Diencephalon (tissue), 1 donor: ENCODE data around the gene SEC23B. TPM values are rescaled to one million over a fixed set of nuclear protein-coding genes. Genes with fewer than 3 reads are reported as not detected.

Experiments used
- small RNA-seq: library from RNA; depleted of rRNA; stranded (forward); fragments of <200 nt; gene quantifications from one replicate; pipeline ENCODE3, GENCODE V24; 2014
- total RNA-seq: library from RNA; depleted of rRNA; stranded (reverse); fragments of >200 nt; gene quantifications from one replicate; pipeline ENCODE4 v1.2.3, GENCODE V29; 2014

The SEC23B gene
- 63.2 TPM for total RNA-seq

GRCh38 chr20:18507218-18508191 lies at the start of gene SEC23B:
Gene SEC23B (plus strand): TSS chr20:18507940. CDS start chr20:18510836, 2,896 bp downstream.

GRCh38 chr20:18466894-18467730 lies 40.6 kb upstream of the SEC23B start, which contains the start of the genes DZANK1 and POLR3F:
Gene DZANK1 (minus strand): TSS chr20:18467030. CDS start chr20:18465358, 1,672 bp downstream.
Gene POLR3F (plus strand): TSS chr20:18467390. CDS start chr20:18467507, 117 bp downstream.

GRCh38 chr20:18496740-18497592 lies 10.8 kb upstream of the SEC23B start, which contains the start of gene RBBP9:
Gene RBBP9 (minus strand): TSS chr20:18497225. CDS start chr20:18497167, 58 bp downstream.

GRCh38 chr20:18566892-18567738 lies 59.4 kb downstream of the SEC23B start, which contains the start of gene SMIM26:
Gene SMIM26 (plus strand): TSS chr20:18567432. CDS start chr20:18567479, 47 bp downstream.

GRCh38 chr20:18587665-18588573 lies 80.2 kb downstream of the SEC23B start, which contains the start of gene DTD1:
Gene DTD1 (plus strand): TSS chr20:18588054. CDS start chr20:18588073, 19 bp downstream.

Small RNAs within 50 kb of the gene (small RNA-seq; reads per million reads assigned to genes)
- gene MIR3192 (not detected), gene RN7SL638P (not detected), gene RNU6ATAC34P (not detected)

Other genes starting within 250 kb of the SEC23B start
- 17.5 TPM for gene ZNF133, start 219.4 kb upstream of the SEC23B start, total RNA-seq
- 6.0 TPM for gene DZANK1, start 40.9 kb upstream of the SEC23B start, total RNA-seq
- 31.8 TPM for gene POLR3F, start 40.5 kb upstream of the SEC23B start, total RNA-seq
- 27.2 TPM for gene RBBP9, start 10.7 kb upstream of the SEC23B start, total RNA-seq
- gene SMIM26, start 59.5 kb downstream of the SEC23B start, total RNA-seq, result 73.8 TPM
- gene DTD1, start 80.1 kb downstream of the SEC23B start, total RNA-seq, result 79.4 TPM